ENCODE measurements around the gene NF2.

NF2 gene

GRCh38 chr22:29633514-29634312 is 30.3 kb downstream of the NF2 start:
- DNase-seq, result no peak

DNA sequence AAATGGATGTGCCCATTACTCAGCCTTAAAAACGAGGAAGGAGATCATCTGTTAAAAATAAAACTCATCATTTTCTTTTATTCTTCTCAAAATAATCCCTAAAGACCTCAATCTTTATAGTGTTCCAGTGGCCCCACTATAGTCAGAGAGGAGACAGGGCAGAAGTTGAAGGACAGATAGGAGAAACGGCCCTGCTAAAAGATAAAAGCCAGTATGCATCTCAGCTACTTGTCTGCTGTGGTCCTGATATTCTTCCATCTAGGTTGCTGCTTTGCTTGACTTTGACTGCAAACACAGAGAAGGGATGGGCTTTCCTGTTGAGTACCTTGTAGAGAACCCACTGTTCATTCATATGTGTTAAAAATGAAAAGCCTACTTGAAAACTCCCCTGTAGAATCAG is 31.4 kb downstream of the NF2 start:
- no peak for DNase-seq

DNA sequence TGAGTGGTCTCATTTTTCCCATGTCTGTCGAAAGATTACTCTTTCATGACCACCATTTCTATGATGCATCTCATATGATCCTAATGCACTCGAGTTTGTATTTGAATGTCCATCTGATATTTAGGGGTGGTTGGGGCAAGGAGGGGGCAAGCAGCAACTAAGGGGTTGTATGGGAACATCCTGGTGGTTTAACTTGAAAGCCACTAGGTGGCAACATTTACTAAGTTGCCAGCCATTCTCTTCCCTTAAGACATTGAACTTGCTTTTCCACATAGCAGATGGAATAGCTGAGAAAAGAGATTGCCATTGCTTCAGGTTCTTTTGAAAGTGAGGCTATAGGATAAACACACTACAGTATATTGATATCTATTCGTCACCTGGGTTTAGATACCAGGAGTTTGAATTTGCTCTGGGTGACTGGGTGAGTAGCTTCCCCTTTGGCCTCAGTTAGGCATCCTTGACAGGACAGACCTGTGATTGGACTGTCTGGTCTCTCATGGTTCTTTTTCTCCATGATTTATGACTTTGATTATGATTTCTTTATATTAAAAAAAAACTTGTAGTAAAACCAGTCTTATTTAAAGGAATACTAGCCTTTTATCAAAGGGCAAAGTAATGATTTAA is 32.4 kb downstream of the NF2 start:
- DNase-seq, result peak; percentile 15 to 48

DNA sequence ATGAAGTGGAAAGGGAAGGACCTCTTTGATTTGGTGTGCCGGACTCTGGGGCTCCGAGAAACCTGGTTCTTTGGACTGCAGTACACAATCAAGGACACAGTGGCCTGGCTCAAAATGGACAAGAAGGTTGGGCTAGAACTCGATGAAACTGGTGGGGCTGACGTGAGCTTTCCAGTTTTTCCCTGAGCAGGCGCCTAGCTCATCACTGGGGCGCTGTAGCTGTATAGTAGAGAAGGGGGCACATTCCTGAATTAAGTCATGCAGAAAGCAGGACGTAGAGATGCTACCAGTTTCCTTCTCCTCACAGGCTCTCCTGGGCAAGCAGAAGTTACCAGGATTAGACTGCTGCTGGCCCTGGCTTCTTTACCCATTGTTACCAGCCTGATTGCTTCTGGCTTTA is 33.3 kb downstream of the NF2 start:
- no peak for DNase-seq

- no peak for DNase-seq
These were observed 33.7 kb downstream of the NF2 start for GRCh38 chr22:29637181-29637580.

GRCh38 chr22:29638678-29639077 is 35.2 kb downstream of the NF2 start:
- no peak for DNase-seq

GRCh38 chr22:29639096-29639495 is 35.7 kb downstream of the NF2 start:
- DNase-seq, result no peak

GRCh38 chr22:29641042-29641699 is 37.7 kb downstream of the NF2 start:
- no peak for DNase-seq

GRCh38 chr22:29641700-29642330 is 38.4 kb downstream of the NF2 start:
- DNase-seq, result no peak

DNA sequence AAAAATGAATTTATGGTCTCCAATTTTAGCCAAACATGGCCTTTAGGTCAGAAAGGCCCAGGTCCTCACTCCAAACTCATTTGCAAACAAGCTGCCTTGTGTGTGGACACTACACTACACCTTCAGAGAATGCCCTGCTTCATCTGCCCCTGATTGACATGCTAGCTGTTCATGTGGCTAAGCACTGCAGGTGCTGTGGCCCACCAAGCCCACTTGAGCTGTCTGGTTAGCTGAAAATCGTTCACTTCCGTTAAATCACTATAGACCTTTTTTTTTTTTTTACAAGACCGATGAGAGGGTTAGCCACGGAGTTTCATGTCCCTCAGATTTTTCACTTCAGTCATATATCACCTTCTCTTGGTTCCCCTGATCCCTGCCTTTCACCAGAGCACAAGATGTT is 39.3 kb downstream of the NF2 start:
- no peak for DNase-seq

- no peak for DNase-seq
These were observed 44.7 kb downstream of the NF2 start for GRCh38 chr22:29647954-29648737.

DNA sequence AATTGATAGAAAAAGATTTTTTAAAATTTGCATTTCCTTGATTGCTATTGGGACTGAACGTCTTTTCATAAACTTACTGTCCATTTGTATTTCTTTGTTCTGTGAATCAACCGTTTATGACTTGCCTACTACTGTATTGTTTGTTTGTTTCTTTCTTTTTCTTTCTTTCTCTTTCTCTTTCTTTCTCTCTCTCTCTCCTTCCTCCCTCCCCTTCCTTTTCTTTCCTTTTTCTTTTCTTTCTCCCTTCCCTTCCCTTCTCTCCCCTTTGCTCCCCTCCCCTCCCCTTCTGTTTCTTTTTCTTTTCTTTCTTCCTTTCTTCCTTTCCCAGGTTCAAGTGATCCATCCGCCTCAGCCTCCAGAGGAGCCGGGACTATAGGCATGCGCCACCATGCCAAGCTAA is 46.9 kb downstream of the NF2 start:
- DNase-seq, result no peak

- DNase-seq, result no peak
These were observed 48.2 kb downstream of the NF2 start for GRCh38 chr22:29651652-29652051.

DNA sequence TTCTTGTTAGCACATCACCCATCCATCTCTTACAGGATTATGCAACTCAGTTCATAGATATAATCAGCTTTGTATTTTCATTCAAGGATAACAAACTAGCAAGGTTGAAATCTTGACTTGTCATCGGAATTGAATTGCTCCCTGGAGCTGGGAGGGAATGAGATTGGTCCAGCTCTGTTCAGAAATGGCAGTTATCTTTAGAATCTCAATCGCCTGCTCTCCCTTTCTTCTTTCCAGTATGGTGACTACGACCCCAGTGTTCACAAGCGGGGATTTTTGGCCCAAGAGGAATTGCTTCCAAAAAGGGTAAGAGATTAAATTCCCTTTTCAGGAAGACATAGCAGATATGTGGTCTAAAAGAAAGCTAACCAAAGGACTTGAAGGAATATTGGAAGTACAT is 51.0 kb downstream of the NF2 start:
- no peak for DNase-seq

- DNase-seq, result no peak
These were observed 51.4 kb downstream of the NF2 start for GRCh38 chr22:29654882-29655281.

GRCh38 chr22:29658176-29658575 is 54.7 kb downstream of the NF2 start:
- no peak for DNase-seq

- no peak for DNase-seq
These were observed 56.6 kb downstream of the NF2 start for GRCh38 chr22:29660021-29660420.

DNA sequence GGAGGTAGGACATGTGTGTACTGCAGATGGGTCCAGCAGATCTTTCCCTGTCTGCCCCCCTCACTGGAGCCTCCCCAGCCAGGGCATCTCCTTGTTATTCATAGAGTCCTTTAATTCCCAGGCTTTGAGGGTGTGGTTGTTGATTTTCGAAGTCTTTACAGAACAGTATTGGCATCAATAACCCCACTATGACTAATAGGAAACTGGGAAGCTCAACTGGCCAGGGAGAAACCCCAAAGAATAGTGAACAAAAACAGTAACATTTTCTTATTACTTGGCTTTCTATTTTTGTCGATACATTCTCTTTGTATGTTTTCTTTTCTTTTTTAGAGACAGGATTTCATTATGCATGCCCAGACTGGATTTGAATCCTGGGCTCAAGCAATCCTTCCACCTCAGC is 57.9 kb downstream of the NF2 start:
- DNase-seq, result no peak

GRCh38 chr22:29663180-29663821 is 59.9 kb downstream of the NF2 start:
- DNase-seq, result no peak

DNA sequence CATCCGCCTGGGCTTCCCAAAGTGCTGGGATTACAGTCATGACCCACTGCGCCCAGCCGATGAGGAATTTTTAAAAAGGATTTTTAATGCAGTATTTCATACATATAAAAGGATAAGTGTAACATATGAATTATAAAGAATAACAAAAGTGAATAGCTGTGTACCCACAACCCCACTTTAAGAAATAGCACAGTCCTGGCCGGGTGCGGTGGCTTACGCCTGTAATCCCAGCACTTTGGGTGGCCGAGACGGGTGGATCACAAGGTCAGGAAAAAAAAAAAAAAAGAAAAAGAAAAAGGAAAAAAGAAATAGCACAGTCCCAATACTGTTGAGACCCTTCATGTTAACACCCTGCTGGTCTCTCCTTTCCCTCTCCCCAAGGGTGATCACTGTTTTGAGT is 62.1 kb downstream of the NF2 start:
- DNase-seq, result no peak

GRCh38 chr22:29668673-29669072 is 65.2 kb downstream of the NF2 start:
- DNase-seq, result no peak

DNA sequence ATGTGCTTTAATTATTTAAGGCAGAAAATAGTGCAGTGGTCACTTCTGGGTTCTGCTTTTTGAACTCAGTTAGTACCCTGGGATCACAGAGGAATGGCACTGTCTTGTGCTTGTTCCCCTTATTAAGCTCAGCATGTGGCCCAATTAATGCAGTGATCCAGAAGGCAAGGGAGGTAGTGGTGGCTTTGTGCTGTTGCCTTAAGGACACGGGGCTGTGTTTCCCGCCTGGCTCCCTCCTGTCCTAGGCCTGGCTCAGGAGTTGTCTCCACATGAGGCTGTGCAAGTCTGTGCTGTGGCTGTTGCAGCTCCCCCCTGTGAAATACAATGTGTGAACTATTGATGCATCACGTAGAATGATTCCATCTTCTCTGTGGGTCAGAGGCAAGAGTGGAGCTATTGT is 67.2 kb downstream of the NF2 start:
- DNase-seq, result peak in 1 of 2 experiments; percentile 12
